Measurements from ENCODE around the gene SNCB.

Gene SNCB

DNA sequence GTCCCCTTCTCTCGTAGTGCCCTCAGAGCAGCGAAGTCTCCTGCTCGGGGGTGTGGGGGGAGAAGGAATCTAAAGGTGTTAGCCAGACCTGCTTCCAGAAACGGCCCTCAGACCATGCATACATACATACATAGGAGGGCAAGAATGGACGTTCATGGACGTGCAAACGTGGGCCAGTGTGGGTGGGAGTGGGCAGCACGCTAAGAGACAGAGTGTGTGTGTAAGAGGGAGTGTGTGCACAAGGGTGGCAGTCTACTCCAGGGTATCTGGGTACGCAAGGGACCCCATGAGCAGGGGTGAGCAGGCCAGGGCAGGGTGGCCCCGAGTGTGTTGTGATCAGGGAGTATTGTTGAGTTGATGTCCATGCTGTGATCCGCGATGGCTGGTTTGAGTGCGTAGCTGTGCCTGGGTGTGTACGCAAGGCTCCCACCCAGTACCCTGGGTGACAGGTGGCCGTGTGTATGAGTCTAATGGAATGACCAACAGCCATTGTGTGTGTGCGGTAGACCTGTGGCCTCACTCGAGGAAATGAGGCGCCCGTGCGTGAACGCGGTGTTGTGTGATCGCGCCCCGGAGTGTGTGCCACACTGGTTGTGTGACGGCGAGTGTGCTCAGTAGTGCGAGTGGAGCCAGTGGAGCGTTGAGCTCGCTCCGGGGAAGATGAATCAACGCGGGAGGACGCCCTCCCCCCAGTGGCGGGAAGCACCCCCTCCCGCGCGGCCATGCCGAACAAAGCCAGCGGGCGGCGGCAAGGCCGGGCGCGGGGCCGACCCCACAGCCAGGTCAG lies 21.2 kb downstream of the SNCB start:
- no peak for TF ChIP-seq POLR2A (IDR thresholded peaks at IDR 0.05; ENCODE audit: extremely low read depth, insufficient read length)
- TF ChIP-seq CTCF (IDR thresholded peaks at IDR 0.05; ENCODE audit: low read depth, low read length) = no peak
- TF ChIP-seq MYC (IDR thresholded peaks at IDR 0.05; ENCODE audit: low read depth, low read length) = no peak

DNA sequence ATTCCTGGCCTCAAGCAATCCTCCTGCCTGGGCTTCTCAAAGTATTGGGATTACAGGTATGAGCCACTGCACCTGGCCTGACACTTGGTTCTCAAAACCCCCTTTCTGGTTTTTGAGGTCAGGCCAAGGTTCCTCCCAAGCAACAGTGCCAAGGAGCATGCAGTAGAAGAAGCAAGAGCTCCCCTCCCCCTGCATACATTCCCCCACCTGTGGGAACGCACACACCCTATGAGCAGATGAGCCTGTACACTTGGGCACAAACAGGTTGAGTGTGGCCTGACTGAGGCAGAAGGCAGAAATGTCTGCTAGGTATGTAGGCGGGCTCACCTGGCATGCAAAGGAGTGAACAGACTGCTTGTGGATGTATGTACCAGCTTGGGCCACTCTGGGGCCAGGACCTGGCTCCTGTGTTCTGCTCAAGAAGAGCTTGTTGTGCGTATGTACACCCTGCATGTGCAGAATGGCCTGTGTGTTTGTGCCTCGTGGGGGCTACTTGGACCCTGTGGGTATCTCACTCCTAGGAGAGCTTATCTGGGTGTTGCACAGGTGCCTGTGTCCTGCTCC lies 22.1 kb downstream of the SNCB start:
- DNase-seq (ENCODE audit: low read depth) = no peak
- TF ChIP-seq MYC (IDR thresholded peaks at IDR 0.05; ENCODE audit: low read depth, low read length) (no peak), POLR2A (IDR thresholded peaks at IDR 0.05; ENCODE audit: extremely low read depth, insufficient read length) (no peak), CTCF (IDR thresholded peaks at IDR 0.05; ENCODE audit: low read depth, low read length) (no peak)
- TF ChIP-seq, protein P1, sequence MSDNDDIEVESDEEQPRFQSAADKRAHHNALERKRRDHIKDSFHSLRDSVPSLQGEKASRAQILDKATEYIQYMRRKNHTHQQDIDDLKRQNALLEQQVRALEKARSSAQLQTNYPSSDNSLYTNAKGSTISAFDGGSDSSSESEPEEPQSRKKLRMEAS (IDR thresholded peaks at IDR 0.05; ENCODE audit: low read depth, low read length) = no peak
- no peak overlapping the region for H3K4me3 ChIP-seq (ENCODE audit: low read depth, low read length)

More for the DNA sequence above, 21.2 kb downstream of the SNCB start:
- no peak overlapping the region for H3K4me3 ChIP-seq (ENCODE audit: low read depth, low read length)
- DNase-seq (ENCODE audit: low read depth) = no peak

DNA sequence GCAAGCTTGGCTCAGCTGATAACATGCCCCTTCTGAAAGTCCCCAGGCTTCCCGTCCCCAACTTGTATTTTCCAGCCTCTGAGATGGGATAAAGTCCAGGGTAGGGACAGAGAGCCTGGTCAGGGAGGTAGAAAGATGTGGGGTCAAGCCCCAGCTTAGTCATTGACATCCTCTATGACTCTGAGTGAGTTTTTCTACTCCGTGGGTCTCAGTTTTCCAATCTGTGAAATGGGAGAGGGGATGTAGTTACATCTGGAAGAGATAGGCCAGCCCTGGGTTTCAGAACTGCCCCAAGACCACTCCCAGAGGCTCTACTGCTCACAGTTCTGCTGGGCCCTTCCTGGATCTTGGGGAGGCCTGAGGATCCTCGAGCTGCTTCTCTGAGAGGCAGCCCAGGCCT lies 23.5 kb downstream of the SNCB start:
- DNase-seq (ENCODE audit: low read depth) = no peak
- TF ChIP-seq CTCF (IDR thresholded peaks at IDR 0.05; ENCODE audit: low read depth, low read length) (no peak), POLR2A (IDR thresholded peaks at IDR 0.05; ENCODE audit: extremely low read depth, insufficient read length) (no peak), MYC (IDR thresholded peaks at IDR 0.05; ENCODE audit: low read depth, low read length) (no peak)
- TF ChIP-seq, protein P1 (IDR thresholded peaks at IDR 0.05; ENCODE audit: low read depth, low read length) = no peak
- no peak overlapping the region for H3K4me3 ChIP-seq (ENCODE audit: low read depth, low read length)

- TF ChIP-seq, protein P1 (IDR thresholded peaks at IDR 0.05; ENCODE audit: low read depth, low read length) = no peak
- no peak for TF ChIP-seq CTCF (IDR thresholded peaks at IDR 0.05; ENCODE audit: low read depth, low read length)
- no peak for TF ChIP-seq MYC (IDR thresholded peaks at IDR 0.05; ENCODE audit: low read depth, low read length)
- TF ChIP-seq POLR2A (IDR thresholded peaks at IDR 0.05; ENCODE audit: extremely low read depth, insufficient read length) = no peak
- H3K4me3 ChIP-seq (ENCODE audit: low read depth, low read length) = no peak overlapping the region
- no peak for DNase-seq (ENCODE audit: low read depth)
Measured at GRCh38 chr5:176606032-176606431, 24.3 kb downstream of the SNCB start.

GRCh38 chr5:176603091-176603490 lies 27.2 kb downstream of the SNCB start:
- TF ChIP-seq CTCF (IDR thresholded peaks at IDR 0.05; ENCODE audit: low read depth, low read length) = no peak
- no peak for TF ChIP-seq MYC (IDR thresholded peaks at IDR 0.05; ENCODE audit: low read depth, low read length)
- no peak for TF ChIP-seq POLR2A (IDR thresholded peaks at IDR 0.05; ENCODE audit: extremely low read depth, insufficient read length)
- TF ChIP-seq, protein P1 (IDR thresholded peaks at IDR 0.05; ENCODE audit: low read depth, low read length) = no peak
- DNase-seq (ENCODE audit: low read depth) = no peak
- no peak overlapping the region for H3K4me3 ChIP-seq (ENCODE audit: low read depth, low read length)
